Breast epithelium (tissue), 4 donors: Measurements from ENCODE around the gene TRAF7. TPM values are rescaled to one million over a fixed set of nuclear protein-coding genes. Genes with fewer than 3 reads are reported as not detected.

Experiments
- DNase-seq, 2 donors: peaks; one replicate each; pipeline ENCODE4 v3.0.0-alpha.2; 2019; ENCODE audit warnings: low spot score in 2 of 2
- H3K27ac ChIP-seq, 2 donors: fragments of 200-600 bp; sonication (generic) in 1 of 2; one replicate each; pipeline ENCODE4 v1.5.1; 2016 to 2019; ENCODE audit warnings: mild to moderate bottlenecking in 1 of 2
- H3K27me3 ChIP-seq, 2 donors: fragments of 200-600 bp; sonication (generic) in 1 of 2; one replicate each; pipeline versions ENCODE4 v1.5.1 to v1.6.0; 2017 to 2019; ENCODE audit warnings: control low read depth in 1 of 2, mild to moderate bottlenecking in 1 of 2
- H3K36me3 ChIP-seq: fragments of 200-600 bp; one replicate; pipeline ENCODE4 v1.5.1; 2019
- H3K4me1 ChIP-seq, 2 donors: fragments of 200-600 bp; sonication (generic); one replicate each; pipeline ENCODE4 v1.5.1; 2016 to 2019; ENCODE audit warnings: control low read depth in 1 of 2
- H3K4me3 ChIP-seq, 3 donors: fragments of 200-600 bp; sonication (generic); 1 replicate in 2 of 3; 2 replicates in 1 of 3; pipeline ENCODE4 v1.5.1; 2016 to 2019; ENCODE audit warnings: mild to moderate bottlenecking in 3 of 3, moderate library complexity in 2 of 3
- H3K9me3 ChIP-seq, 2 donors: fragments of 200-600 bp; sonication (generic) in 1 of 2; one replicate each; pipeline ENCODE4 v1.5.1; 2016 to 2019; ENCODE audit warnings: control low read depth in 1 of 2
- POLR2A ChIP-seq: fragments of 450-650 bp; IDR thresholded peaks from one replicate; pipeline ENCODE4 v1.6.1; 2016; ENCODE audit warnings: antibody characterized with exemption, mild to moderate bottlenecking, moderate library complexity
- POLR2AphosphoS5 ChIP-seq, 3 donors: sonication (generic); formaldehyde crosslinking; IDR thresholded peaks; one replicate each; pipeline ENCODE4 v1.6.1; 2017; ENCODE audit warnings: antibody characterized with exemption in 3 of 3
- intact Hi-C: fragments of 100-400 bp; cut with DNase I; formaldehyde crosslinking; loops from one replicate; pipeline ENCODE4 v1.15.1; 2023; ENCODE audit warnings: low total_unique reads
- total RNA-seq, 3 donors: library from RNA; depleted of rRNA; stranded (reverse); fragments of >200 nt; gene quantifications; one replicate each; pipeline ENCODE4 v1.1.0, GENCODE V29; 2016
- TF ChIP-seq, protein P1 (sequence below), 3 donors: fragments of 450-650 bp; IDR thresholded peaks; one replicate each; pipeline ENCODE4 v1.5.1; 2016 to 2017; ENCODE audit warnings: antibody characterized with exemption in 3 of 3, mild to moderate bottlenecking in 3 of 3, moderate library complexity in 3 of 3

TRAF7 gene
- total RNA-seq, 3 donors from 2014 or later, result 28.4 to 35.4 (median 32.5) TPM

DNA sequence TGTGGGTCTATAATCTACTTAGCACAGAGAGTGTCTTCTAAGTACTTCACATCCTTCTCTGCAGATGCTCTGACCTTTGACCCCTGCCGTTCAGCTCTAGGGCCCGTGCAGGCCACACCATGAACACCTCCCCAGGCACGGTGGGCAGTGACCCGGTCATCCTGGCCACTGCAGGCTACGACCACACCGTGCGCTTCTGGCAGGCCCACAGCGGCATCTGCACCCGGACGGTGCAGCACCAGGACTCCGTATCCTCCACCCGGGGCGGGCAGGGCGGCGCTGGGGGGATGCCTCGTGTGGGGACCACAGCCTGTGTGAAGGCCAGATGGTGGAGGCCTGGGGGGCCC lies 50.4 kb downstream of the TRAF7 start:
- H3K27me3 ChIP-seq, result no peaks in the 10 kb centered on the region
- peak overlapping the region; percentile 91 to 99 for H3K27ac ChIP-seq
- no peaks in the 10 kb centered on the region for H3K9me3 ChIP-seq
- no peak for DNase-seq
- H3K36me3 ChIP-seq, result no peaks in the 10 kb centered on the region
- peak overlapping the region; percentile 62 to 80 (median 79) for H3K4me3 ChIP-seq
- intact Hi-C loops, result no loop called here
- TF ChIP-seq POLR2AphosphoS5 (IDR thresholded peaks at IDR 0.05), result no peak
- TF ChIP-seq, protein P1, sequence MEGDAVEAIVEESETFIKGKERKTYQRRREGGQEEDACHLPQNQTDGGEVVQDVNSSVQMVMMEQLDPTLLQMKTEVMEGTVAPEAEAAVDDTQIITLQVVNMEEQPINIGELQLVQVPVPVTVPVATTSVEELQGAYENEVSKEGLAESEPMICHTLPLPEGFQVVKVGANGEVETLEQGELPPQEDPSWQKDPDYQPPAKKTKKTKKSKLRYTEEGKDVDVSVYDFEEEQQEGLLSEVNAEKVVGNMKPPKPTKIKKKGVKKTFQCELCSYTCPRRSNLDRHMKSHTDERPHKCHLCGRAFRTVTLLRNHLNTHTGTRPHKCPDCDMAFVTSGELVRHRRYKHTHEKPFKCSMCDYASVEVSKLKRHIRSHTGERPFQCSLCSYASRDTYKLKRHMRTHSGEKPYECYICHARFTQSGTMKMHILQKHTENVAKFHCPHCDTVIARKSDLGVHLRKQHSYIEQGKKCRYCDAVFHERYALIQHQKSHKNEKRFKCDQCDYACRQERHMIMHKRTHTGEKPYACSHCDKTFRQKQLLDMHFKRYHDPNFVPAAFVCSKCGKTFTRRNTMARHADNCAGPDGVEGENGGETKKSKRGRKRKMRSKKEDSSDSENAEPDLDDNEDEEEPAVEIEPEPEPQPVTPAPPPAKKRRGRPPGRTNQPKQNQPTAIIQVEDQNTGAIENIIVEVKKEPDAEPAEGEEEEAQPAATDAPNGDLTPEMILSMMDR (IDR thresholded peaks at IDR 0.05), result no peak
- TF ChIP-seq POLR2A, result no peak
- peaks cover 8 to 10% of the 10 kb centered on the region in 2 donors for H3K4me1 ChIP-seq

DNA sequence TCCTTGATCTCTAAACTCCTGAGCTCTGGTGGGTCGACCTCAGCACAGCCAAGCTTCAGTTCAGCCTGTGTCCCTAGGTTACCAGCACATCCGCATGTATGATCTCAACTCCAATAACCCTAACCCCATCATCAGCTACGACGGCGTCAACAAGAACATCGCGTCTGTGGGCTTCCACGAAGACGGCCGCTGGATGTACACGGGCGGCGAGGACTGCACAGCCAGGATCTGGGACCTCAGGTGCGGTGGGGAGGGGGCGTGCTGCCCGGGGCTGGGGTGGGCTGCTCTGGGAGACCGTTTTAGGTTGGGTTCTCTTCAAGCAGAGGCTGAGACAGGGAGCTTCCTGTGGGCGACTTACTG lies 50.8 kb downstream of the TRAF7 start:
- Histone ChIP-seq H3K4me3 (peak overlapping the region in 2 of 3 donors; percentile 62 to 80), H3K4me1 (peaks cover 8 to 10% of the 10 kb centered on the region in 2 donors), H3K9me3 (no peaks in the 10 kb centered on the region), H3K36me3 (no peaks in the 10 kb centered on the region), H3K27ac (peak overlapping the region; percentile 91 to 99), H3K27me3 (no peaks in the 10 kb centered on the region)
- TF ChIP-seq, protein P1 (IDR thresholded peaks at IDR 0.05), result no peak
- DNase-seq, result no peak
- intact Hi-C loops, result no loop called here

DNA sequence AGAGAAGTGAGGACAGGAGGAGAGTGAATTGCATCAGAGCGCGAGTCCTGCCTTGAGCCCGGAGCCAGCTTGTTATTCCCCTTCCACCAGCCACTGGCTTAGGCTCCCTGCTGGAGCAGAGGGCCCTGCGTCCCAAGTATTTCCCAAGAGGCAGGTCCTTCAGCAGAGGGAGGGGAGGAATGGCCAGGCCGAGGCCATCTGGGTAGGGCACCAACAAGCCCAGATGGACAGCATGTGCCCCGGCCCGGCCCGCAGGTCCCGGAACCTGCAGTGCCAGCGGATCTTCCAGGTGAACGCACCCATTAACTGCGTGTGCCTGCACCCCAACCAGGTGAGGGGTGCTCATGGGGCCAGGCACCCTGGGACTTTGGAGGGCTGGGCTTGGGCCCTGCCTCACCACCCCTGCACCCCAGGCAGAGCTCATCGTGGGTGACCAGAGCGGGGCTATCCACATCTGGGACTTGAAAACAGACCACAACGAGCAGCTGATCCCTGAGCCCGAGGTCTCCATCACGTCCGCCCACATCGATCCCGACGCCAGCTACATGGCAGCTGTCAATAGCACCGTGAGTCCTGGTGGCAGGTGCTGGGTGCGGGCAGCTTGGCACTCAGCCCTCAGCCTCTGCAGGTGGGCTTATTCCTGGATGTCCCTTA lies 51.3 kb downstream of the TRAF7 start:
- intact Hi-C loops, result no loop called here

DNA sequence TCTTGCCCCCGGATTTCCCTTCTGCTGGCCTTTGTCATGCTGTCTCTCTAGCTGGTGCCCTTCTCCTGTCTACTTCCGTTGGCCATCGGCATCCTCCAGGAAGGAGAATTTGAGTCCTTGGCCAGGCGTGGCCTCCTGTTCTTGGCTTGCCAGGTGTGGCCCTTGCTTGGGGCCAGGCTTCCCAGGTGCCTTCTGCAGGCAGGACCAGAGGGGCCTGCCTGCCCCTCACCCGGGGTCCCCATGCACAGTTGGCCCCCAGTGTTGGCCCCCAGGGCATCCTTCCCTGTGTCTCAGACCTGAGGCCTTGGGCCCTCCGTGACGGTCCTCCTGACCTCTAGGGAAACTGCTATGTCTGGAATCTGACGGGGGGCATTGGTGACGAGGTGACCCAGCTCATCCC lies 52.3 kb downstream of the TRAF7 start:
- no peaks in the 10 kb centered on the region for H3K27me3 ChIP-seq
- intact Hi-C loops, result no loop called here
- H3K4me1 ChIP-seq, result peaks cover 12 to 24% of the 10 kb centered on the region in 2 donors
- H3K9me3 ChIP-seq, result no peaks in the 10 kb centered on the region
- TF ChIP-seq POLR2AphosphoS5 (IDR thresholded peaks at IDR 0.05) (no peak), POLR2A (no peak)
- TF ChIP-seq, protein P1 (IDR thresholded peaks at IDR 0.05), result no peak
- no peak overlapping the region for H3K4me3 ChIP-seq
- DNase-seq, result no peak
- H3K36me3 ChIP-seq, result no peaks in the 10 kb centered on the region
- no peak overlapping the region for H3K27ac ChIP-seq

More for the DNA sequence above, 51.3 kb downstream of the TRAF7 start:
- H3K36me3 ChIP-seq, result no peaks in the 10 kb centered on the region
- peak overlapping the region in 1 of 3 donors; percentile 80 for H3K4me3 ChIP-seq
- peak overlapping the region in 1 of 2 donors; percentile 99 for H3K27ac ChIP-seq
- no peak for DNase-seq
- H3K9me3 ChIP-seq, result no peaks in the 10 kb centered on the region
- H3K4me1 ChIP-seq, result peaks cover 8 to 14% of the 10 kb centered on the region in 2 donors
- no peaks in the 10 kb centered on the region for H3K27me3 ChIP-seq
- TF ChIP-seq POLR2A, result no peak
- TF ChIP-seq POLR2AphosphoS5 (IDR thresholded peaks at IDR 0.05), result no peak
- TF ChIP-seq, protein P1 (IDR thresholded peaks at IDR 0.05), result no peak

DNA sequence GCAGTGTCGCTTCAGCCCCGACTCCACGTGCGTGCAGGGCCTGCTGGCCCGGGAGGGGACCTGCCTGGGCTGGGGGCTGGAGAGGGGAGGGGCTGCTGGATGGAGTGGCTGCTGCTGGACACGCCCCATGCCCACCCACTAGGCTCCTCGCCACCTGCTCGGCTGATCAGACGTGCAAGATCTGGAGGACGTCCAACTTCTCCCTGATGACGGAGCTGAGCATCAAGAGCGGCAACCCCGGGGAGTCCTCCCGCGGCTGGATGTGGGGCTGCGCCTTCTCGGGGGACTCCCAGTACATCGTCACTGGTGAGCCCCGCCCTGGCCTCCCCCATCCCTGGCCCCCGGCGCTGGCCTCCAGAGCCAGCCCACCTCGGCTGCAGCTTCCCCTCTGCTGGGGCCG lies 52.7 kb downstream of the TRAF7 start:
- no peak overlapping the region for H3K27ac ChIP-seq
- peaks cover 13 to 28% of the 10 kb centered on the region in 2 donors for H3K4me1 ChIP-seq
- H3K4me3 ChIP-seq, result no peak overlapping the region
- TF ChIP-seq, protein P1 (IDR thresholded peaks at IDR 0.05), result no peak
- TF ChIP-seq POLR2A (no peak), POLR2AphosphoS5 (IDR thresholded peaks at IDR 0.05) (no peak)
- intact Hi-C loops, result no loop called here
- no peaks in the 10 kb centered on the region for H3K36me3 ChIP-seq
- DNase-seq, result no peak
- H3K27me3 ChIP-seq, result no peaks in the 10 kb centered on the region
- no peaks in the 10 kb centered on the region for H3K9me3 ChIP-seq
